Neural cell (in vitro differentiated cells): ENCODE data around the gene ST14.
"Not testable (repeated sequence)": the region's sequence is repeated elsewhere in the genome, so short reads cannot be mapped to it uniquely, and the experiment has no call there.

Experiments used
- EZH2 ChIP-seq: fragments of 200-600, 300-800 bp; shearing (Covaris generic), sonication (generic); IDR thresholded peaks from 2 replicates; pipeline ENCODE4 v1.6.1; 2014; ENCODE audit warnings: antibody characterized with exemption, low read length, borderline replicate concordance, mild to moderate bottlenecking; ENCODE audit not compliant: insufficient read depth, poor library complexity, severe bottlenecking
- MXI1 ChIP-seq: fragments of 450-650 bp; conservative IDR thresholded peaks from 2 replicates; pipeline ENCODE4 v1.6.1; 2014; ENCODE audit warnings: antibody characterized with exemption, mild to moderate bottlenecking; ENCODE audit not compliant: poor library complexity, severe bottlenecking
- SMC3 ChIP-seq: fragments of 450-650 bp; conservative IDR thresholded peaks from 2 replicates; pipeline ENCODE4 v1.6.1; 2014; ENCODE audit warnings: antibody characterized with exemption, mild to moderate bottlenecking, moderate library complexity; ENCODE audit not compliant: poor library complexity

- not testable (repeated sequence) for TF ChIP-seq EZH2, SMC3, MXI1
Observed at GRCh38 chr11:130172001-130172400, 12.4 kb downstream of the ST14 start.
